LoVo (cell line): Measurements from ENCODE around the gene STRN.
A peak's percentile ranks its signal among the peaks of the same experiment; 100 is the strongest.
"Not testable (repeated sequence)": the region's sequence is repeated elsewhere in the genome, so short reads cannot be mapped to it uniquely, and the experiment has no call there.

ENCODE experiments used
- DNase-seq: peaks from one replicate; pipeline ENCODE4 v3.0.0-alpha.2; 2016; ENCODE audit warnings: low spot score

Gene STRN, protein sequence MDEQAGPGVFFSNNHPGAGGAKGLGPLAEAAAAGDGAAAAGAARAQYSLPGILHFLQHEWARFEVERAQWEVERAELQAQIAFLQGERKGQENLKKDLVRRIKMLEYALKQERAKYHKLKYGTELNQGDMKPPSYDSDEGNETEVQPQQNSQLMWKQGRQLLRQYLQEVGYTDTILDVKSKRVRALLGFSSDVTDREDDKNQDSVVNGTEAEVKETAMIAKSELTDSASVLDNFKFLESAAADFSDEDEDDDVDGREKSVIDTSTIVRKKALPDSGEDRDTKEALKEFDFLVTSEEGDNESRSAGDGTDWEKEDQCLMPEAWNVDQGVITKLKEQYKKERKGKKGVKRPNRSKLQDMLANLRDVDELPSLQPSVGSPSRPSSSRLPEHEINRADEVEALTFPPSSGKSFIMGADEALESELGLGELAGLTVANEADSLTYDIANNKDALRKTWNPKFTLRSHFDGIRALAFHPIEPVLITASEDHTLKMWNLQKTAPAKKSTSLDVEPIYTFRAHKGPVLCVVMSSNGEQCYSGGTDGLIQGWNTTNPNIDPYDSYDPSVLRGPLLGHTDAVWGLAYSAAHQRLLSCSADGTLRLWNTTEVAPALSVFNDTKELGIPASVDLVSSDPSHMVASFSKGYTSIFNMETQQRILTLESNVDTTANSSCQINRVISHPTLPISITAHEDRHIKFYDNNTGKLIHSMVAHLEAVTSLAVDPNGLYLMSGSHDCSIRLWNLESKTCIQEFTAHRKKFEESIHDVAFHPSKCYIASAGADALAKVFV

DNA sequence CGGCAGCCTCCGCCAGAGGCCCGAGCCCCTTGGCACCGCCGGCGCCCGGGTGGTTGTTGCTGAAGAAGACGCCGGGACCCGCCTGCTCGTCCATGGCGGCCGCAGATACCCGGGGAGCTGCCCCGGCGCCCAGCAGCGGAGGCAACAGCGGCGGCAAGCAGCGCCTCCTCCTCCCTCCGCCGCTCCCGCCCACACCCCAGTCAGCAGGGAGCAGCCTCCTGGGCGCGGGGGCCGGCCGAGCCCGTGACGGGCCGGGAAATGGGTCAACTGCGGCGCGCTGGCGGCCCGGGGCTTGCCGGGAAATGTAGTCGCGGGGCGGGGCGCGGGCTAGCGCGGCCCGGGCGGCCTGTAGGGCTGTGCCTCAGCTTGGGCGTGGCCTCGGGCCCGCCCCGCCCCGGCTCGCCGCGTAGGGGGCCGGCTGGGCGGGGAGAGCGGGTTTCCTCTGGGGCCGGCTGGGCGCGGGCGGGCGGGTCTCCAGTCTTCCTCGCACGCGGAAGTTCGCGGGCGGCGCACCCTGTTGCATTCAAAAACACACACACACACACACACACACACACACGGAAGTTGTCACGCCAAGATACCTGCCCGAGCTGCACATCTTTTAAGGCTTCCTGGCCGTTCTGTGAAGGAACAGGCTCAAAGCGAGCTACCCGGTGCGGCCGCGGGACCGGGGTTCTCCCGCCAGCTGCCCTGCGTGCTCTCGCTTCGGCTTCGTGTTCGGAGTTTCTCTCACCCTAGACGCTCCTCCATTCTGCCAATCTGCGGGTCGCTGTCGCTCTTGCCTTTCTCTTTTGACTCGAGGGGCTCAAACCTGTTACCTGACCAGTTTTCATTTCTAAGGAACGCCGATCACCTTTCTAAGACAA, at the start of gene STRN:
STRN (minus strand) TSS at position 167 of the 866 bp plus-strand sequence; CDS start at position 94, 73 bp downstream.
- peak; percentile 97 for DNase-seq

DNA sequence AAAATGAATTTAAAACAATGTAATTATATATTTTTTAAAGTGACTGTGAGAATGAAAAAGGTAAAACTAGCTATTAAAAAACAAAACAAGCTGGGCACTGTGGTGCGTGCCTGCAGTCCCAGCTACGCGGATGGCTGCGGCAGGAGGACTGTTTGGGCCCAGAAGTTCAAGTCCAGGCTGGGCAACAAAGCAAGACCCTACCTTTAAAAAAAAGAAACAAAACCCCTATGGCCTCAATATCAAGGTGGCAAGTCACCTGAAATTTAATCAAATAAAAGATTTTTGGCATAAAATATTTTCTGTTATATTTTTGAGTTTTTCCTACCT, 46.9 kb upstream of the STRN start:
- DNase-seq = no peak

- DNase-seq = no peak
These were observed 44.8 kb upstream of the STRN start for GRCh38 chr2:37011130-37011529.

DNA sequence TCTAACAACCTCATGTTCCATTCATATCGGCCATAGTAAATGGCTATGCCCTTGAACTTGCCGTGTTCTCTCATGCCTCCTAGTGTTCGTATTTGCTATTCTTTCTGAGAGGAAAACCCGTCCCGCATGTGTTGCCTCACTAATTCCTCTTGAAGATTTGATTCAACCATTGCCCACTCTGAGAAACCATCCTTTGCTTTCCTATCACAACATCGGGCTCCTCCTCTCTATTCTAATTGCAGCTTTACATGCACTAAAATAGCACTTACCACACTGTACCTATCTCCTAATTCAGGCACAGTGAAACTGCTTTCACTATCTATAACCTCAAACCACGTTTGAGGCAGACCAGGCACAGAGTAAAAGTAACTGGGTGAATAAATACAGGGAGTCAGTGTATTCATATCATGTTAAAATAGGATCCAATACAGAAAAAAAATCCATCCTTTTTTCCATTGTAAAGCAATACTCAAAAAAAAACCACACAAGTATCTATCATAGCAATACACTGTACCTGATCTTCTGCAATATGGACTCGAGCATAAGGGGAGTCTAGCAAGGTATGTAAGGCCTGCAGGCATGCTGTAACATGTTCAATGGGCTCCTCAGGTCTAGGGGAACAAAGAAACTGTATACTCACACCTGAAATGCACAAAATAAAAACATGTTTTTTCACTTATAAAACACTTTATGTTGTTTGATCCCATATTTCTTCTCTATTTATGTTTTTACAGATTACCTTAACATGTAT, 39.0 kb upstream of the STRN start:
- no peak for DNase-seq

DNA sequence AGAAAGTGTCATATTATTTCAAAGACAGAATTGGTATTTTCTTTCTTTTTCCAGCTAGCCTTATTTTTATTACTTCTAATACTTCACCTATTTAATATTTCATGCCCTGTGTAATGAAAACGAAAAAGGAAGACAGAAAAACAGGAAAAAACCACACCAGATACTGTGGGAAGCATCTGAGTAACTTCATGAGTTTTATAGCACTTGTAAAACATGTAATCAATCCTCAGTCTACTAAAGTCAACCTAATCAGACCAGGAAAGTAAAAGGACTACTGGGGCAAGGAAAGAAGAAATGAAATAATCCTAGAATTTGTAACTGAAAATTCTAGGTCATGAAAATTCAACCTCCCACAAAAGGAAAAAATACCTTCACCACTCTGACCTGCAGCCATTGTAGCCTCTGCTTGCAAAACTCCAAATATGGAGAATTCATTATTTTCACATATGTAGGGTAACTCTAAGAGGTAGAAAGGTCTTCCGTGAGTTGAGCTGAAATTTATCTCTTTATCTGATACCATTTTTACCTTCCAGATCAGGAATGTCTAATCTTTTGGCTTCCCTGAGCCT, 34.7 kb upstream of the STRN start:
- DNase-seq = no peak

GRCh38 chr2:37000318-37000717, 34.0 kb upstream of the STRN start:
- peak; percentile 42 for DNase-seq

GRCh38 chr2:36999416-36999815, 33.1 kb upstream of the STRN start:
- DNase-seq = not testable (repeated sequence)

DNA sequence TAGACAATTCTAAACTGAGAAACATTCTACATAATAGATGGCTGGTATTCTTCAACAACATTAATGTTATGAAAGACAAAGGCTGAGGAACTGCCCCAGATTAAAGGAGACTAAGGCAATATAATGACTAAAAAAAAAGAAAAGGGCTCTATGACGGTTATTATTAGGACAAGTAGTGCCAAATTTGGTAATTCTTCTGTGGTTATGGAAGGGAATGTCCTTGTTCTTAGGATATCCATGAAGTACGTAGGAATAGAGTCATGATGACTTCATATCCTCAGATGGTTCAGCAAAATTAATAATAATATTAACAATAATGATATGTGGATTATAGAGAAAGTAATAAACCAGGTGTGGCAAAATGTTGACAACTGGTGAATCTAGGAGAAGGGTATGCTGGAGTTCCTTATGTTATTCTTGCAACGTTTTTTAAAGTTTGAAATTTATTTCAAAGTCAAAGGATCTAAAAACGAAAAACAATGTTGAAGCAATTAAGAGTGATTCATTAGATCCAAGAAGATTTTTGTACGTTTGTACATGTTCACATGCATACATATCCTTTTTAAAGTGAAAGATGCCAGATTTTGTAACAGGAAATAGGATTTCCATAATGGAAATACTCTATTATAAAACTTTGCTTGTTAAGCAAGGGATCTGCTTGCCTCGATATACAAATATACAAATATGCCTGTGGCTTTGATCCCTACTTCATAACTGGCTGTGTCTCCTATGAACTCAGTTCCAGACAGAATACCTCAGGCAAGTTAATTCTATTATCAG, 27.7 kb upstream of the STRN start:
- no peak for DNase-seq

- DNase-seq = no peak
These were observed 21.7 kb upstream of the STRN start for GRCh38 chr2:36988008-36988407.

GRCh38 chr2:36982467-36982866, 16.1 kb upstream of the STRN start:
- DNase-seq = no peak

GRCh38 chr2:36981911-36982310, 15.6 kb upstream of the STRN start:
- DNase-seq = no peak

GRCh38 chr2:36979007-36979406, 12.7 kb upstream of the STRN start:
- DNase-seq = not testable (repeated sequence)

- no peak for DNase-seq
These were observed 9.7 kb upstream of the STRN start for GRCh38 chr2:36976065-36976464.

- no peak for DNase-seq
These were observed 9.0 kb upstream of the STRN start for GRCh38 chr2:36975306-36975705.

GRCh38 chr2:36973320-36973719, 7.0 kb upstream of the STRN start:
- no peak for DNase-seq

GRCh38 chr2:36971990-36972389, 5.7 kb upstream of the STRN start:
- DNase-seq = no peak

GRCh38 chr2:36967236-36967876, 1.0 kb upstream of the STRN start:
- DNase-seq = peak; percentile 18

DNA sequence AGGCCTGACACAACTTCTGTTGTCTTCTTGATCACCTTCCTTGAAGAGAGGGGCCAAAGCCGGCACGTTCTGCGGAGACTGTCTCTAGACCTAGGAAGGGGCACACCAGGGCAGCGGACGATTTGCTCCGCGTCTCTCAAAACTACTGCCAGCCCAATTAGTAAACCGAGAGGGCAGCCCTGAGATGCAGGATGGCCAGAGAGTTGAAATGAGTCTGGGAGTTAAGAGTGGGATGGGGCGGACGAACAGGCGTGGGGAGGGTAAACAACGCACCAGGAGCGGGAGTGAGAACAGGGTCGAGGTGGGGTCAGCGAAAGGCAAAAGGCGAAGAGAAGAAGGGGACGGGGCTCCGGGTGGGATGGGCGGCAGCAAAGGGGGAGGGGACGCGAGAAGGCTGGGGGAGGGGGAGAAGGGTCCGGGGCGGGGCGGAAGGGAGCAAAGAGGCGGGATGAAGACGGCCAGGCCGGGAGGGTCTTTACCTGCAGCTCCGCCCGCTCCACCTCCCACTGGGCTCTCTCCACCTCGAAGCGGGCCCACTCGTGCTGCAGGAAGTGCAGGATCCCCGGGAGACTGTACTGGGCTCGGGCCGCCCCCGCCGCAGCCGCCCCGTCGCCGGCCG, 476 bp downstream of the STRN start:
- DNase-seq = peak; percentile 14

- no peak for DNase-seq
These were observed 1.1 kb downstream of the STRN start for GRCh38 chr2:36965206-36965605.
